ENCODE results near the gene MAP2K5. TPM values are rescaled to one million over a fixed set of nuclear protein-coding genes. Genes with fewer than 3 reads are reported as not detected.

MAP2K5 gene
- total and polyA plus RNA-seq, 7 donors: 9.8 to 24.0 (median 16.5) TPM

DNA sequence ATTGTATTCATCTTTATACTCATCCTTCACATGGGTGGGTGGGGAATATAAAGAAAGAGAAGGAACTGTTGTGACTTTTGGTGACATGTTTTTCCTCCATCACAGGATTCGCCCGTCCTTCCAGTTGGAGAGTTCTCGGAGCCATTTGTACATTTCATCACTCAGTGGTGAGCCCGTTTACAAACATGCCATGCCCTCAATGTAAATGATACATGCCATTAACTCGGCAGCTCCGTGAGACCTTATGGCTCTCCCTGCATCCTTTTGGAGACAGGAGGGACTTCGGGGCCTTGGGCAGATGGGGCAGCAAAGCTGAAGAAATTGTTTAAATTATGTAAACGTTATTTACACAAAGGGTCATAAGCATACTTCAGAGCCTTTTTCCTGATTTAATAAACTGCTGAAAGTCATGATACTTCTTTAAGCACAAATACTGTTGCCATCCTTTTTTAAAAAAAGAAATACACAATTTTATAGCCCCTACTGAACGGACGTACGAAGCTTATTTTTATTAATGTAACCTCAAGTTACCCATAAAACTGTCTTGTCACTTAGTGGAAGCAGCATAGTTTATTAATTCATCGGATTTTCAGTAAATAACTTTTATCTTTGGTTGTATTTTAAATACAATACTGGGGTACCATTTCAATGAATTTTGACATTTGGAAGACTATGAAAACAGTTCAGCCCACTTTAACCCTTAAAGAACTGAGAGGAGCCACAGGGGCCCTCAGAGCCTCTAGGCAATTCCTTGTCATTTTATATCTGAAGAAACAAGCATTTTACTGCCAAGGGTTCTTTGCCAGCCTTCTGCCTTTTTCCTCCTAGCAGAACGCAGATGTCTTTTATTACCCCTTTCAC is 227.2 kb downstream of the MAP2K5 start:
- DNase-seq (no peak), ATAC-seq (no peak)
- no peak overlapping the region for H3K4me3 ChIP-seq
- no peak overlapping the region for H3K27ac ChIP-seq
- no peaks in the 10 kb centered on the region for H3K9me3 ChIP-seq
- no peaks in the 10 kb centered on the region for H3K36me3 ChIP-seq (ENCODE audit: insufficient read depth in 1 of 2, low read depth in 1 of 2)
- WGBS, 3 donors: 85 to 88% (median 86%) methylated on average over 13 of the region's 13 CpGs
- intact Hi-C loops (cut with DNase I): no loop called here
- no peaks in the 10 kb centered on the region for H3K27me3 ChIP-seq (ENCODE audit: insufficient read depth in 3 of 3, low read length in 2 of 3)
- H3K4me1 ChIP-seq: no peaks in the 10 kb centered on the region
- TF ChIP-seq CTCF (IDR thresholded peaks at IDR 0.05): no peak

DNA sequence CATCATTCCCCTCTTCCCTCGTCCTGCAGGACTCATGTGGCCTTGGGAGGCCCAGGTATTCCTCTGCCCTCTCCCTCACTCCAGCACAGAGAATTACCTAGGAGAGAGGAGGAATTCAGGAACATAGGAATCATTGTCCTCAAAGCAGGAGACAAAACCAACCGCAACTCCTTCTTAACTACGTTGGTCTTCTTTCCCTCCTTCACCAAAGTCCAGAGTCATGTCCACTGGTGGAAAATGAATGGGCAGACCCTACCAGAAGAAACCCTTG is 227.8 kb downstream of the MAP2K5 start:
- Histone ChIP-seq H3K36me3 (ENCODE audit: insufficient read depth in 1 of 2, low read depth in 1 of 2) (no peaks in the 10 kb centered on the region), H3K9me3 (no peaks in the 10 kb centered on the region), H3K27ac (no peak overlapping the region), H3K4me1 (no peaks in the 10 kb centered on the region), H3K4me3 (no peak overlapping the region), H3K27me3 (ENCODE audit: insufficient read depth in 3 of 3, low read length in 2 of 3) (no peaks in the 10 kb centered on the region)
- ATAC-seq (no peak), DNase-seq (no peak)
- intact Hi-C loops (cut with DNase I): no loop called here
- no peak for TF ChIP-seq CTCF (IDR thresholded peaks at IDR 0.05)
- 95 to 99% (median 98%) methylated on average over 3 of the region's 3 CpGs for WGBS, 3 donors

DNA sequence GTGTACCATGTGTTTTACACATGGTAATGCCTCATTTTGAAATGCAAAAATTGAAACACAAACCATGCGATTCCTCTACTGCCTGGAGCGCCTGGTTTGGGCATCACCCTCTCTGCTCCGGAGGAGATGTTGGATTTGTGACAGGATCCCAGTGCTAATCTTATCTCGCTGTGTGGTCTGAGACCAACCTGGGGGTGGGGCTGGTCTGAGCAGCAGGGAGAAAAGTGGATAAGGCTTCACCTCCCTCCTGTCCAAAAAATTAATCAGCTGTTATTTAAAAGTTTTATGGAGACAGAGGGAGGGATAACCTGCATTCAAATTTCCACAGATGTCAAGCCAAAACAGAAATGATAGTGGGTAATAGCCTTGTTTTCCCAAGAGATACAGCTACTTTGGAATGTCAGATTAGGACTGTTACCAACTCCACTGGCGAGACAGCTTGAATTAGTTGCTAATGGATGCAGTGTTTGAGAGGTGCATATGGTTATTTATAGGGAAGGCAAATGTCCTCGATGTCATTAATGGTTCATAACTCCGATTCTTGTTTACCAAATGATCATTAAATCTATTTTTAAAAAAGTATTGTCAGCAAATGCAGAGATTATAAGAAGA is 228.8 kb downstream of the MAP2K5 start:
- intact Hi-C loops (cut with DNase I): no loop called here
- no peaks in the 10 kb centered on the region for H3K27me3 ChIP-seq (ENCODE audit: insufficient read depth in 3 of 3, low read length in 2 of 3)
- no peaks in the 10 kb centered on the region for H3K36me3 ChIP-seq (ENCODE audit: insufficient read depth in 1 of 2, low read depth in 1 of 2)
- no peak overlapping the region for H3K4me3 ChIP-seq
- DNase-seq (no peak), ATAC-seq (no peak)
- WGBS, 3 donors: 69 to 77% (median 69%) methylated on average over 7 of the region's 7 CpGs
- H3K27ac ChIP-seq: no peak overlapping the region
- TF ChIP-seq CTCF (IDR thresholded peaks at IDR 0.05): no peak
- no peaks in the 10 kb centered on the region for H3K4me1 ChIP-seq
- H3K9me3 ChIP-seq: no peaks in the 10 kb centered on the region

- no peak for ATAC-seq
- peaks cover 0 to 7% of the 10 kb centered on the region in 2 donors for H3K36me3 ChIP-seq (ENCODE audit: insufficient read depth in 1 of 2, low read depth in 1 of 2)
- H3K27ac ChIP-seq: no peak overlapping the region
- no peaks in the 10 kb centered on the region for H3K4me1 ChIP-seq
- WGBS, 3 donors: 95 to 97% (median 95%) methylated on average over 3 of the region's 3 CpGs
- no peaks in the 10 kb centered on the region for H3K27me3 ChIP-seq (ENCODE audit: insufficient read depth in 3 of 3, low read length in 2 of 3)
- DNase-seq: no peak
- no peaks in the 10 kb centered on the region for H3K9me3 ChIP-seq
- intact Hi-C loops (cut with DNase I): no loop called here
- no peak overlapping the region for H3K4me3 ChIP-seq
- TF ChIP-seq CTCF (IDR thresholded peaks at IDR 0.05): no peak
These were observed 232.1 kb downstream of the MAP2K5 start for GRCh38 chr15:67774626-67775025.

Data from psoas muscle (tissue), 8 donors.